Kidney (tissue), 14 donors: ENCODE results near the gene PPIF. TPM values are rescaled to one million over a fixed set of nuclear protein-coding genes. Genes with fewer than 3 reads are reported as not detected.

Experiments
- DNase-seq, 5 donors: peaks; one replicate each; pipeline ENCODE4 v3.0.0-alpha.2; 2013 to 2020
- FAIRE-seq: peaks from 2 replicates; lab custom pipeline; 2012; peaks lifted over from hg19 to GRCh38; lab: Jason Lieb, UNC
- H3K27ac ChIP-seq, 2 donors: one replicate each; pipeline ENCODE4 v1.7.0; 2013; ENCODE audit warnings: low read depth in 2 of 2, low read length in 2 of 2, inconsistent platforms in 1 of 2
- H3K27me3 ChIP-seq: one replicate; pipeline ENCODE4 v1.7.1; 2013; ENCODE audit warnings: low read length, inconsistent platforms; ENCODE audit not compliant: control insufficient read depth, insufficient read depth
- H3K36me3 ChIP-seq, 3 donors: one replicate each; pipeline versions ENCODE4 v1.7.0 to v1.7.1; 2013; ENCODE audit warnings: low read length in 3 of 3, control low read depth in 1 of 3, inconsistent platforms in 1 of 3; ENCODE audit not compliant: insufficient read depth in 3 of 3, control insufficient read depth in 2 of 3
- H3K4me1 ChIP-seq, 3 donors: one replicate each; pipeline versions ENCODE4 v1.7.0 to v1.7.1; 2013; ENCODE audit warnings: low read length in 3 of 3, inconsistent platforms in 1 of 3, low read depth in 1 of 3; ENCODE audit not compliant: control insufficient read depth in 2 of 3, insufficient read depth in 2 of 3
- H3K4me3 ChIP-seq, 3 donors: one replicate each; pipeline versions ENCODE4 v1.7.0 to v1.8.1; 2013; ENCODE audit warnings: low read length in 3 of 3, control low read depth in 1 of 3, inconsistent platforms in 1 of 3
- H3K9ac ChIP-seq, 3 donors: one replicate each; pipeline versions ENCODE4 v1.7.0 to v1.7.1; 2013; ENCODE audit warnings: low read length in 3 of 3, control low read depth in 1 of 3, inconsistent platforms in 1 of 3
- H3K9me3 ChIP-seq, 3 donors: one replicate each; pipeline versions ENCODE4 v1.7.0 to v1.7.1; 2013; ENCODE audit warnings: low read length in 3 of 3, control low read depth in 1 of 3, inconsistent platforms in 1 of 3; ENCODE audit not compliant: control insufficient read depth in 2 of 3, insufficient read depth in 1 of 3
- CTCF ChIP-seq: IDR thresholded peaks from 3 replicates; pipeline ENCODE4 v1.5.1; 2012; ENCODE audit warnings: mild to moderate bottlenecking, moderate library complexity, borderline replicate concordance; ENCODE audit not compliant: insufficient read depth; ENCODE audit errors: extremely low read depth
- intact Hi-C: fragments of 100-400 bp; cut with DNase I; formaldehyde crosslinking; loops from one replicate; pipeline ENCODE4 v1.11.1; 2022
- polyA plus RNA-seq: library from polyadenylated mRNA; stranded (reverse); fragments of 350-450 nt; fragmentation: Illumina TruSeq; extraction: RNeasy Lipid Tissue Mini Kit (QIAGEN cat#74804); gene quantifications from one replicate; pipeline ENCODE4 v1.2.3, GENCODE V29; 2014; ENCODE audit warnings: low read depth, low replicate concordance; ENCODE audit not compliant: insufficient read depth
- total RNA-seq: library from RNA; stranded (reverse); fragmentation: NEBNext Ultra II Directional; extraction: Animal tissue kit (Norgen Biotek cat#: 25700); gene quantifications from one replicate; pipeline ENCODE4 v1.2.1, GENCODE V29; 2021
- donor health status: control.
- donor health status: control.
- donor health status: control.
- donor health status: control.
- donor health status: control.
- donor health status: DM: yes; HTN: yes; CAD: no.
- donor health status: Normal renal cell carcinoma (clear cell type).

The PPIF gene
- total and polyA plus RNA-seq, 2 donors from 2014 or later: 36.7 to 120 TPM

- Histone ChIP-seq H3K9me3 (no peaks in the 10 kb centered on the region), H3K9ac (no peak overlapping the region), H3K4me3 (no peak overlapping the region), H3K36me3 (peaks cover 0 to 43% (median 14%) of the 10 kb centered on the region in 3 donors), H3K4me1 (no peaks in the 10 kb centered on the region), H3K27me3 (no peaks in the 10 kb centered on the region), H3K27ac (no peak overlapping the region)
- DNase-seq (peak in 1 of 5 donors; percentile 70), FAIRE-seq (no peak)
- intact Hi-C loops: no loop called here
- TF ChIP-seq CTCF: no peak
These were observed 35.5 kb upstream of the PPIF start for GRCh38 chr10:79311581-79312407.

GRCh38 chr10:79312601-79313187, 34.6 kb upstream of the PPIF start:
- no peak for TF ChIP-seq CTCF
- intact Hi-C loops: no loop called here
- Histone ChIP-seq H3K4me1 (peaks cover 0 to 4% (median 0%) of the 10 kb centered on the region in 3 donors), H3K9me3 (no peaks in the 10 kb centered on the region), H3K4me3 (no peak overlapping the region), H3K27ac (no peak overlapping the region), H3K27me3 (no peaks in the 10 kb centered on the region), H3K36me3 (peaks cover 0 to 34% (median 11%) of the 10 kb centered on the region in 3 donors), H3K9ac (no peak overlapping the region)
- FAIRE-seq (no peak), DNase-seq (peak in 1 of 5 donors; percentile 58)

GRCh38 chr10:79313320-79313719, 33.9 kb upstream of the PPIF start:
- Histone ChIP-seq H3K36me3 (peaks cover 0 to 29% (median 9%) of the 10 kb centered on the region in 3 donors), H3K4me1 (peaks cover 0 to 4% (median 0%) of the 10 kb centered on the region in 3 donors), H3K9ac (no peak overlapping the region), H3K9me3 (no peaks in the 10 kb centered on the region), H3K27ac (no peak overlapping the region), H3K4me3 (no peak overlapping the region), H3K27me3 (no peaks in the 10 kb centered on the region)
- FAIRE-seq (no peak), DNase-seq (no peak)
- intact Hi-C loops: no loop called here
- no peak for TF ChIP-seq CTCF
